Measurements from ENCODE around the gene STBD1.

Gene STBD1

GRCh38 chr4:76272073-76272472 lies 34.5 kb upstream of the STBD1 start:
- TF ChIP-seq RAD21 (IDR thresholded peaks at IDR 0.05; ENCODE audit: low read depth) = no peak
- no peak for TF ChIP-seq CREB1 (IDR thresholded peaks at IDR 0.05; ENCODE audit: low read depth)
- no peak for TF ChIP-seq MAX (IDR thresholded peaks at IDR 0.05)
- TF ChIP-seq NFIC (IDR thresholded peaks at IDR 0.05) = no peak
- no peak for TF ChIP-seq REST (IDR thresholded peaks at IDR 0.05; ENCODE audit: low read depth)
- no peak for TF ChIP-seq TCF12 (IDR thresholded peaks at IDR 0.05; ENCODE audit: low read depth)
- TF ChIP-seq FOXM1 (IDR thresholded peaks at IDR 0.05; ENCODE audit: borderline replicate concordance, low read depth) = no peak
- TF ChIP-seq EGR1 (IDR thresholded peaks at IDR 0.05) = no peak
- no peak for TF ChIP-seq ZBTB7A (IDR thresholded peaks at IDR 0.05; ENCODE audit: low read depth)
- no peak for TF ChIP-seq CEBPB (IDR thresholded peaks at IDR 0.05)
- no peak for TF ChIP-seq TAF1 (IDR thresholded peaks at IDR 0.05; ENCODE audit: low read depth)
- TF ChIP-seq YY1 (IDR thresholded peaks at IDR 0.05; ENCODE audit: low read depth) = no peak

- no peak for TF ChIP-seq EP300 (IDR thresholded peaks at IDR 0.05; ENCODE audit: borderline replicate concordance)
Observed at GRCh38 chr4:76272582-76272981, 34.0 kb upstream of the STBD1 start.

- TF ChIP-seq TCF12 (IDR thresholded peaks at IDR 0.05; ENCODE audit: low read depth) (no peak), YY1 (IDR thresholded peaks at IDR 0.05; ENCODE audit: low read depth) (no peak), EGR1 (IDR thresholded peaks at IDR 0.05) (no peak), EP300 (IDR thresholded peaks at IDR 0.05; ENCODE audit: borderline replicate concordance) (no peak), ZBTB7A (IDR thresholded peaks at IDR 0.05; ENCODE audit: low read depth) (no peak), NFIC (IDR thresholded peaks at IDR 0.05) (no peak), TAF1 (IDR thresholded peaks at IDR 0.05; ENCODE audit: low read depth) (no peak), REST (IDR thresholded peaks at IDR 0.05; ENCODE audit: low read depth) (no peak), FOXM1 (IDR thresholded peaks at IDR 0.05; ENCODE audit: borderline replicate concordance, low read depth) (no peak), USF1 (IDR thresholded peaks at IDR 0.05) (no peak)
Observed at GRCh38 chr4:76272999-76273398, 33.5 kb upstream of the STBD1 start.

- no peak for TF ChIP-seq CREB1 (IDR thresholded peaks at IDR 0.05; ENCODE audit: low read depth)
- TF ChIP-seq TAF1 (IDR thresholded peaks at IDR 0.05; ENCODE audit: low read depth) = no peak
- TF ChIP-seq CEBPB (IDR thresholded peaks at IDR 0.05) = no peak
- TF ChIP-seq YY1 (IDR thresholded peaks at IDR 0.05; ENCODE audit: low read depth) = no peak
- TF ChIP-seq EGR1 (IDR thresholded peaks at IDR 0.05) = no peak
- TF ChIP-seq RAD21 (IDR thresholded peaks at IDR 0.05; ENCODE audit: low read depth) = no peak
- no peak for TF ChIP-seq USF1 (IDR thresholded peaks at IDR 0.05)
- TF ChIP-seq REST (IDR thresholded peaks at IDR 0.05; ENCODE audit: low read depth) = no peak
- TF ChIP-seq FOXM1 (IDR thresholded peaks at IDR 0.05; ENCODE audit: borderline replicate concordance, low read depth) = no peak
- TF ChIP-seq NFIC (IDR thresholded peaks at IDR 0.05) = no peak
- no peak for TF ChIP-seq MAX (IDR thresholded peaks at IDR 0.05)
- no peak for TF ChIP-seq ZBTB7A (IDR thresholded peaks at IDR 0.05; ENCODE audit: low read depth)
- TF ChIP-seq TCF12 (IDR thresholded peaks at IDR 0.05; ENCODE audit: low read depth) = no peak
Observed at GRCh38 chr4:76275486-76276124, 30.9 kb upstream of the STBD1 start.

- TF ChIP-seq NFIC (IDR thresholded peaks at IDR 0.05) = no peak
- TF ChIP-seq REST (IDR thresholded peaks at IDR 0.05; ENCODE audit: low read depth) = no peak
- TF ChIP-seq TEAD4 (IDR thresholded peaks at IDR 0.05) = no peak
- TF ChIP-seq EGR1 (IDR thresholded peaks at IDR 0.05) = no peak
- TF ChIP-seq USF1 (IDR thresholded peaks at IDR 0.05) = no peak
- TF ChIP-seq CREB1 (IDR thresholded peaks at IDR 0.05; ENCODE audit: low read depth) = no peak
- TF ChIP-seq RAD21 (IDR thresholded peaks at IDR 0.05; ENCODE audit: low read depth) = no peak
Observed at GRCh38 chr4:76276813-76277212, 29.7 kb upstream of the STBD1 start.
